Mucosa of rectum (tissue), 2 donors: ENCODE data around the gene APOBEC3H.
A peak's percentile ranks its signal among the peaks of the same experiment; 100 is the strongest.
"Not testable (repeated sequence)": the region's sequence is repeated elsewhere in the genome, so short reads cannot be mapped to it uniquely, and the experiment has no call there.

Experiments used
- H3K27ac ChIP-seq, 2 donors: one replicate each; pipeline ENCODE4 v1.7.0; 2013; ENCODE audit warnings: inconsistent platforms in 2 of 2, low read depth in 2 of 2, low read length in 2 of 2
- H3K27me3 ChIP-seq, 2 donors: one replicate each; pipeline ENCODE4 v1.7.0; 2013; ENCODE audit warnings: low read length in 2 of 2; ENCODE audit not compliant: control insufficient read depth in 2 of 2, insufficient read depth in 2 of 2
- H3K36me3 ChIP-seq, 2 donors: one replicate each; pipeline ENCODE4 v1.7.0; 2013; ENCODE audit warnings: low read length in 2 of 2; ENCODE audit not compliant: control insufficient read depth in 2 of 2, insufficient read depth in 2 of 2
- H3K4me1 ChIP-seq, 2 donors: one replicate each; pipeline ENCODE4 v1.7.0; 2013; ENCODE audit warnings: low read length in 2 of 2, mild to moderate bottlenecking in 1 of 2; ENCODE audit not compliant: control insufficient read depth in 2 of 2, insufficient read depth in 2 of 2
- H3K4me3 ChIP-seq, 2 donors: one replicate each; pipeline ENCODE4 v1.7.0; 2013; ENCODE audit warnings: low read length in 2 of 2
- H3K9ac ChIP-seq, 2 donors: one replicate each; pipeline ENCODE4 v1.7.0; 2013; ENCODE audit warnings: low read length in 2 of 2, low read depth in 1 of 2, mild to moderate bottlenecking in 1 of 2
- H3K9me3 ChIP-seq, 2 donors: one replicate each; pipeline ENCODE4 v1.7.0; 2013; ENCODE audit warnings: low read length in 2 of 2; ENCODE audit not compliant: control insufficient read depth in 2 of 2
- donor health status: healthy.
- donor health status: Normal muscosa, but diverticular disease.

Gene APOBEC3H

DNA sequence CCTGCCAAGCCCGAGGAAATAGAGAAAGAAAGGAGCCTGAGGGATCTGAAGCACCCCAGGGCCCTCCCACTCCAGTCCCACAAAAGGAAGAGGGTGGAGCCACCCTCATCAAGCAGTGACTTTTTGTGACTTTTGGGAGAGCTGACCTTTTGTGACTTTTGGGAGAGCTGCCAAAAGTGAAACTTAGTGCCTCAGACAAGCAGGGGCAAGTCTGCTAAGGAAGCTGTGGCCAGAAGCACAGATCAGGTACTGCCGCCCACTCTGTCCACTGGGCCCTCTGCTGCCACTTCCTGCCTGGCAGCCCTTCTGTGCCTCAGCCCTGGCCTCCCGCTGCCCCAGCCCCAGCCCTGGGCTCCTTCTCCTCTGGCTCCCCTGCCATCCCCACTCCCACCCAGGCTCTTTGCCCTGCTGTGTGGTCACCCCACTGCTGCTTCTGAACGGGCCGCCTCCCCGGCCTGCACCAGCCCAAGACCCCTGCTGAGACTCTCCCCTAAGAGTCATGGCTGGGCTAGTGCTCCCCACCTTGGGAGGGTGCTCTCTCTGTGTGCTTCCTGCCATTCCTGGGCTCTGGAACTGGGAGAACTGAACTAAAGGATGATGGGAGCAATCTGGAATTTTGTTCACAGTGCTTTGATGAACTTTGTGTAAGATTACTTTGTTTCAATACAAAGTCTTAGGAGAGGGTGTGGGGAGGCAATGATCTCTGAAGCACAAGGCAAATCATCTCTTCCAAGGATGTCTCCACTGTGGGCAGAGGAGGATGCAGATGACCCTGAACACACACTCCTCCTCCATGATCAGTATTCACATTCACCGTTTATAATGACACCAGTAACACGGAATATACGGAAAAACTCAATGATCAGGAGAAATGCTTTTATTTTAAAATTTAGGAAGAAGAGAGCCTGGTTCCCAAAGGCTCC, at the start of gene APOBEC3H:
Gene APOBEC3H (plus strand): TSS at position 147 of the 923 bp plus-strand sequence. CDS start 3,035 bp downstream, outside the sequence.
- no peaks in the 10 kb centered on the region for H3K9me3 ChIP-seq
- H3K27me3 ChIP-seq: peaks cover 0 to 3% of the 10 kb centered on the region in 2 donors
- peak within 1 kb of the TSS; percentile 34 to 70 for H3K27ac ChIP-seq
- no peak within 1 kb of the TSS for H3K9ac ChIP-seq
- H3K36me3 ChIP-seq: no peaks in the 10 kb centered on the region
- H3K4me1 ChIP-seq: peaks cover 3 to 6% of the 10 kb centered on the region in 2 donors
- H3K4me3 ChIP-seq: no peak within 1 kb of the TSS

DNA sequence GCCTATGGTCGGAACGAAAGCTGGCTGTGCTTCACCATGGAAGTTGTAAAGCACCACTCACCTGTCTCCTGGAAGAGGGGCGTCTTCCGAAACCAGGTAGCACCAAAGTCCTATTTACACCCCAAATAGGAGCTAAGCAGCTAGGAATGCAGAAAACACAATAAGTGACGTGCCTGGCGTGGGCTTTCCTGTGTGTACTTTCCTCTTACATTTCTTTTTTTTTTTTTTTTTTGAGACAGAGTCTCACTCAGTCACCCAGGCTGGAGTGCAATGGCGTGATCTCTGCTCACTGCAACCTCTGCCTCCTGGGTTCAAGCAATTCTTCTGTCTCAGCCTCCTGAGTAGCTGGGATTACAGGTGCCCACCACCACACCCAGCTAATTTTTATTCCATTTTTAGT, 47.6 kb upstream of the APOBEC3H start:
- H3K27ac ChIP-seq, H3K4me3 ChIP-seq, H3K36me3 ChIP-seq, H3K4me1 ChIP-seq, H3K27me3 ChIP-seq, H3K9me3 ChIP-seq, H3K9ac ChIP-seq: not testable (repeated sequence)

DNA sequence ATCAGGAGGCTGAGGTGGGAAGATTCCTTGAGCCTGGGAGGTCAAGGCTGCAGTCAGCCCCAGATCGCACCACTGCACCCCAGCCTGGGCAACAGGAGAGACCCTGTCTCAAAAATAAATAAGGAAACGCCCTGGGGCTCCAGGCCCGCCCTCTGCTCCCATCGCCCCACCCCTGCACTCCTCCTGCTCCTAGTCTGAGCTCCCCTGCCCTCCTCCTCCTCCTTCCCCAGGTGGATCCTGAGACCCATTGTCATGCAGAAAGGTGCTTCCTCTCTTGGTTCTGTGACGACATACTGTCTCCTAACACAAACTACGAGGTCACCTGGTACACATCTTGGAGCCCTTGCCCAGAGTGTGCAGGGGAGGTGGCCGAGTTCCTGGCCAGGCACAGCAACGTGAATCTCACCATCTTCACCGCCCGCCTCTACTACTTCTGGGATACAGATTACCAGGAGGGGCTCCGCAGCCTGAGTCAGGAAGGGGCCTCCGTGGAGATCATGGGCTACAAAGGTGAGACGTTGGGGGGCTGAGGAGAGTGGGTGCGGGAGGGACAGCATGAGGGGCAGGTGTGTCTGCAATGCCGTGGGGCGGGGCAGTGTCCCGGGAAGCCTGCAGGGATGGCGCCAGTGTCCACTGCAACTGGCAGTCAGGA, 45.1 kb upstream of the APOBEC3H start:
- not testable (repeated sequence) for H3K27me3 ChIP-seq, H3K9me3 ChIP-seq, H3K4me1 ChIP-seq, H3K4me3 ChIP-seq, H3K27ac ChIP-seq, H3K9ac ChIP-seq, H3K36me3 ChIP-seq

DNA sequence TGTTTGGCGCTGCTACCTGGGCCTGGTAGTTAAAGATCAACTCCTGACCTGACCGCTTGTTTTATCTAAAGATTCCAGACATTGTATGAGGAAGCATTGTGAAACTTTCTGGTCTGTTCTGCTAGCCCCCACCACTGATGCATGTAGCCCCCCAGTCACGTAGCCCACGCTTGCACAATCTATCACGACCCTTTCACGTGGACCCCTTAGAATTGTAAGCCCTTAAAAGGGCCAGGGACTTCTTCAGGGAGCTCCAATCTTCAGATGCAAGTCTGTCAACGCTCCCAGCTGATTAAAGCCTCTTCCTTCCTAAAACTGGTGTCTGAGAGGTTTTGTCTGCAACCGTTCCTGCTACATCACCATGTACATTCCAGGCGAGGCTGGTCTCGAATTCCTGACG, 41.4 kb upstream of the APOBEC3H start:
- Histone ChIP-seq H3K4me3 (no peak overlapping the region), H3K4me1 (no peaks in the 10 kb centered on the region), H3K27ac (no peak overlapping the region)

DNA sequence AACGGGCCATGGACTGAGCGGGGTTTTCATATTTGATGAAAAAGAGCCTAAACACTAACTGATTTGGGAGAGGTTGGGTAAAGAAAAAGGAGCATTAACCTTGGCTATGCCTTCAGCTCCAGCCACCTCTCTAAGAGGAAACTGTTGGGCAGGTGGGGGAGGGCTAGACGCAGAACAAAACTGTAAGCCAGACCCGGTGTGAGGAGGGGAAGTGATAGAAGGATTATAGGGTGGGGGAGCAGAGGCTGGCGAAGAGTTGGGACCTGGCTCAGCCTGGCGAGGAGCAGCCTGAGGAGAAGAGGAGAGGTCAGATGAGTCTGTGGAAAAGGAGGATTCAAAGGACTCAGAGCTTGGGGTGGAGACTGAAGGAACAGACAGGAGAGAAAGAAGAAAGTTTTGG, 35.8 kb upstream of the APOBEC3H start:
- not testable (repeated sequence) for H3K27ac ChIP-seq

More for the DNA sequence above, 41.4 kb upstream of the APOBEC3H start:
- Histone ChIP-seq H3K9me3 (no peaks in the 10 kb centered on the region), H3K9ac (no peak overlapping the region), H3K36me3 (no peaks in the 10 kb centered on the region), H3K27me3 (no peaks in the 10 kb centered on the region)

DNA sequence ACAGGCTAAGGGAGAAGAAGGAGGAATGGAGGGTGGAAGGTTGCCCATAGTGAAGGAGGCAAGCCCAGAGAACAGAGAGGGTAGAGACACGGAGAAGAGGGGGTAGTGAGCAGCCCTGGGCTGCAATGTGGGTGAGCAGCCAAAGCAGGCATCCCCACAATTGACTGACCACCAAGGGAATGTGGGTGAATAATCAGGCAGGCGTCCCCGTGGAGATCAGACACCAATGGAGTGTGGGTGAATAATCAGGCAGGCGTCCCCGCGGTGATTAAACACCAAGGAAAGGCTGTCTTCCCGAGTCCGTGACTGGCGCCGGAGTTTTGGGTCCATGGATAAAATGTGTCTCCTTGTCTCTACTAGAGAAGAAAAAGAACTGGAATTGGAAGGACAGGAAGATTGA, 35.1 kb upstream of the APOBEC3H start:
- not testable (repeated sequence) for H3K4me3 ChIP-seq, H3K4me1 ChIP-seq, H3K36me3 ChIP-seq, H3K27me3 ChIP-seq, H3K27ac ChIP-seq, H3K9ac ChIP-seq, H3K9me3 ChIP-seq

More for the DNA sequence above, 35.8 kb upstream of the APOBEC3H start:
- H3K27me3 ChIP-seq, H3K9me3 ChIP-seq, H3K36me3 ChIP-seq, H3K4me3 ChIP-seq, H3K9ac ChIP-seq, H3K4me1 ChIP-seq: not testable (repeated sequence)

DNA sequence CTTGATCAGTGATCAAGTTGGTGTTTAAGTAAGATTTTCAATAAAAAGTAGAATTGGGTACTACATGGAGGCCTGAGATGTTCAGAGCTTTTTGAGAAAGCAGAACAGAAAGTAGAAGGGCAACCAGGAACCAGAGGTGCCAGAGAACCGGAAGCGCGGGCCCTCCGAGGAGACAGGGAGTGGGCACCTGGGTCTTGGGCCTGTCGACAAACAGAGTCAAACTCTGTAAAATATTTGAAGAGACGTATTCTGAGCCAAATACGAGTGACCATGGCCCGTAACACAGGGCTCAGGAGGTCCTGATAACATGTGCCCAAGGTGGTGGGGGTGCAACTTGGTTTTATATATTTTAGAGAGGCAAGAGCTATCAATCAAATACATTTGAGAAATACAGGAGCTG, 33.1 kb upstream of the APOBEC3H start:
- H3K27ac ChIP-seq: peak overlapping the region in 1 of 2 donors; percentile 9
- H3K4me1 ChIP-seq, H3K4me3 ChIP-seq, H3K36me3 ChIP-seq, H3K9me3 ChIP-seq, H3K27me3 ChIP-seq, H3K9ac ChIP-seq: not testable (repeated sequence)

DNA sequence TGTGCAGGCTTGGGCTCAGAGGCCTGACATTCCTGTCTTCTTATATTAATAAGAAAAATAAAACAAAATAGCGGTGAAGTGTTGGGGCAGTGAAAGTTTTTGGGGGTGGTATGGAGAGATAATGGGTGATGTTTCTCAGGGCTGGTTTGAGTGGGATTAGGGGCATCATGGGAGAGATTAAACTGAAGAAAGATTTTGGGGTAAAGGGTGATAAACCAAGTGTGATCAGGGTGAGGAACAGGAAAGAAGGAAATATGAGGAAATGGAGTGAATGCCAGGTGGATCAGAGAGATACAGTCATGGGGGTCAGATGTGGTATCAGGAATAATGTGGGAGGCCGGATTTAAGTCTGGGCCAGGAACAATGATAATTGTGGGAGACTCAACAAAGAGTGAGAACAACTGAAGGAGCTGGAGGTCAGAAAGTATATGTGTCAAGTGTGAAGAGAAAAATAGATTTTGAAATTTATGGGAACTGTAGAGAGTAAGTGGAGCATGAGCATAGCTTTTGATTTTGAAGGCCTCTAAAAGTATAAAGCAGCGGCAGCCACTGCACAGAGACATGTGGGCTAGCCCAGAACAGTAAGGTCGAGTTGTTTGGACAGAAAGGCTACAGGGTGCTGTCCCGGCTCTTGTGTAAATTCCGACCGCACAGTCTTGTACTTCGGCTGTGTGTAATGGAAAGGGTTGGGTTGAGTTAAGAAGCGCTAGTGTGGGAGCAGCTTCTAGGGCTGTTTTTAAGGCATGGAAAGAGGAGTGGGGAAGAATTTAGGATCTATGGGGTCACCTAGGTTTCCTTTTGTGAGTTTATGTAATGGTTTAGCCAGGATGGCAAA, 30.4 kb upstream of the APOBEC3H start:
- not testable (repeated sequence) for H3K4me1 ChIP-seq, H3K27me3 ChIP-seq, H3K36me3 ChIP-seq, H3K9me3 ChIP-seq, H3K9ac ChIP-seq
- H3K4me3 ChIP-seq: peak overlapping the region in 1 of 2 donors; percentile 31
- peak overlapping the region in 1 of 2 donors; percentile 61 for H3K27ac ChIP-seq

DNA sequence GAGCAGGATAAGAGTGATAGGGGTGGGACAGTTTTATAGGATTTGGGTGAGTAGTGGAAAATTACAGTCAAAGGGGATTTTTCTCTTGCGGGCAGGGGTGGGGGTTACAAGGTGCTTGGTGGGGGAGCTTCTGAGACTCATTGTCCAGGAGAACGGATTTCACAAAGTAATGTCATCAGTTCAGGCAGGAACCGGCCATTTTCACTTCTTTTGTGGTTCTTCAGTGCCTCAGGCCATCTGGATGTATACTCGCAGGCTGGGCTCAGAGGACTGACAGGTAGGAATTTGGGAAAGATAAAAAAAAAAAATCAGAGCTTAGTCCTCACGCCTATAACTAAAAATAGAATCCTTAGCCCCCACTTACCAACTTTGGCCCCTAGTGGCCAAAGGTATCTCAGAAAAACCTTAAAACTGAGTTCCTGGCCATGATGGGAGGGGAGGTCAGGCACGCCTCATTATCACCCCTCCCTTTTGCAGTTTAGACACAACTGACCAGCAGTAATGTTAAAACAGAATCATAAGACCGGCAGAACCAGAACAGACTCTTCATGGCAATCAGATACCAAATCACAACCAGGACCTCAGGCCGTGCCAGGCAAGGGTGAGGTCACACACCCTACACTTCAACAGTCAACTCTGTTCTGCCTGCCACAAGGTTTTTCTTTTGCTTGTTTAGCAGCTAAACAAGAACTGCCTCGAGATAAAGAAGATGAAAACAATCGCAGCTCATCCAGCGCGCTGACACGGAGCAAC, 28.8 kb upstream of the APOBEC3H start:
- H3K36me3 ChIP-seq: no peaks in the 10 kb centered on the region

More for the DNA sequence above, 28.8 kb upstream of the APOBEC3H start:
- H3K9ac ChIP-seq: no peak overlapping the region
- no peaks in the 10 kb centered on the region for H3K4me1 ChIP-seq
- H3K27ac ChIP-seq: peak overlapping the region in 1 of 2 donors; percentile 61
- no peaks in the 10 kb centered on the region for H3K27me3 ChIP-seq
- H3K9me3 ChIP-seq: no peaks in the 10 kb centered on the region
- H3K4me3 ChIP-seq: no peak overlapping the region
